ENCODE results near the gene TMEM221.

The TMEM221 gene

DNA sequence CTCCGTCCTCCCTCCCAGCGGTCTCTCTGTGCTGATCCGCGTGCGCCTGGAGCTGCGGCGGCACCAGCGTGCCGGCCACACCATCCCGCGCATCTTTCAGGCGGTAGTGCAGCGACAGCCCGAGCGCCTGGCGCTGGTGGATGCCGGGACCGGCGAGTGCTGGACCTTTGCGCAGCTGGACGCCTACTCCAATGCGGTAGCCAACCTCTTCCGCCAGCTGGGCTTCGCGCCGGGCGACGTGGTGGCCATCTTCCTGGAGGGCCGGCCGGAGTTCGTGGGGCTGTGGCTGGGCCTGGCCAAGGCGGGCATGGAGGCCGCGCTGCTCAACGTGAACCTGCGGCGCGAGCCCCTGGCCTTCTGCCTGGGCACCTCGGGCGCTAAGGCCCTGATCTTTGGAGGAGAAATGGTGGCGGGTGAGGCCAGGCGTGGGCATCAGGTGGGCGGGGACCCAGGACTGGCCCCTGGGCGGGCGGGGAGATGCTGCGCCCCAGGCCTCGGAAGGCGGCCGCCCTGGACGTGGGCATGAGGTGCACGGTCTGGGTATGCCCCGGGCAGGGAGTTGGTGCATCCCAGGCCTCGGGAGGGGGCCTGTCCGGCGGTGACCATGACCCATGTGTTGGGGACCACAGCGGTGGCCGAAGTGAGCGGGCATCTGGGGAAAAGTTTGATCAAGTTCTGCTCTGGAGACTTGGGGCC lies 38.2 kb upstream of the TMEM221 start:
- Histone ChIP-seq H3K27me3 (no peaks in the 10 kb centered on the region), H3K4me1 (peaks cover 0 to 6% (median 0%) of the 10 kb centered on the region in 4 donors), H3K27ac (no peak overlapping the region), H3K36me3 (peaks cover 4 to 48% (median 23%) of the 10 kb centered on the region in 3 donors), H3K9me3 (no peaks in the 10 kb centered on the region), H3K4me3 (no peak overlapping the region)
- no peak for DNase-seq
- intact Hi-C loops (cut with DNase I; ENCODE audit: low total_unique reads) = no loop called here
- TF ChIP-seq, protein P1, sequence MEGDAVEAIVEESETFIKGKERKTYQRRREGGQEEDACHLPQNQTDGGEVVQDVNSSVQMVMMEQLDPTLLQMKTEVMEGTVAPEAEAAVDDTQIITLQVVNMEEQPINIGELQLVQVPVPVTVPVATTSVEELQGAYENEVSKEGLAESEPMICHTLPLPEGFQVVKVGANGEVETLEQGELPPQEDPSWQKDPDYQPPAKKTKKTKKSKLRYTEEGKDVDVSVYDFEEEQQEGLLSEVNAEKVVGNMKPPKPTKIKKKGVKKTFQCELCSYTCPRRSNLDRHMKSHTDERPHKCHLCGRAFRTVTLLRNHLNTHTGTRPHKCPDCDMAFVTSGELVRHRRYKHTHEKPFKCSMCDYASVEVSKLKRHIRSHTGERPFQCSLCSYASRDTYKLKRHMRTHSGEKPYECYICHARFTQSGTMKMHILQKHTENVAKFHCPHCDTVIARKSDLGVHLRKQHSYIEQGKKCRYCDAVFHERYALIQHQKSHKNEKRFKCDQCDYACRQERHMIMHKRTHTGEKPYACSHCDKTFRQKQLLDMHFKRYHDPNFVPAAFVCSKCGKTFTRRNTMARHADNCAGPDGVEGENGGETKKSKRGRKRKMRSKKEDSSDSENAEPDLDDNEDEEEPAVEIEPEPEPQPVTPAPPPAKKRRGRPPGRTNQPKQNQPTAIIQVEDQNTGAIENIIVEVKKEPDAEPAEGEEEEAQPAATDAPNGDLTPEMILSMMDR (IDR thresholded peaks at IDR 0.05) = no peak

DNA sequence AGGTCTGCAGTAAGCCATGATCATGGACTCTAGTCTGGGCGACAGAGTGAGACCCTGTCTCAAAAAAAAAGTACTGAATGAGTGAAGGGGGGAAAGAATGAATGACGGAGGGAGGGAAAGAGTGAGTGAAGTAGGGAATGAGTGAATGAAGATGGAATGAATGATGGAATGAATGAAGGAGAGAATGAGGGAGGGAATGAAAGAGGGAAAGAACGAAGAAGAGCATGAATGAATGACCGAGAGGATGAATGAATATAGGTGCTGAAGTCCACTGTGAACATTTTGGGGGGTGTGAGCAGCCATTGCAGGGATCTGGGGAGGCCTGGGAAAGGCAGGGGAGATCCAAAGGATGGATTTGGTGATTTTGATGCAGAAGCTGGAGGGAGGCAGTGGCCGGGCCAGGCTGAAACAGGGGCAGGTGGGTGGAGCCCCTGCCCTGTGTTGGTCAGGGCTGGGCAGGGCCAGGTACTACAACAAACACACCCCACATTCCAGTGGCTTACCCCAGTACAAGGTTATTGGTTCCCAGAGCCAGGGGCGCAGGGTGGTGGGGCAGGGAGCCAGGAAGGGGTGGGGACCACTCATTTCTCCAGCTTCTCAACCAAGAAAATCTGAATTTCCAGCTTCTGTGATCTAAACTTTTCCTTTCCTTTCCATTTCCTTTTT lies 36.2 kb upstream of the TMEM221 start:
- intact Hi-C loops (cut with DNase I; ENCODE audit: low total_unique reads) = no loop called here
- no peak for DNase-seq
- H3K36me3 ChIP-seq = peaks cover 4 to 33% (median 22%) of the 10 kb centered on the region in 3 donors
- no peaks in the 10 kb centered on the region for H3K9me3 ChIP-seq
- no peaks in the 10 kb centered on the region for H3K27me3 ChIP-seq
- H3K4me3 ChIP-seq = no peak overlapping the region
- H3K4me1 ChIP-seq = peaks cover 0 to 6% (median 0%) of the 10 kb centered on the region in 4 donors
- TF ChIP-seq, protein P1 (IDR thresholded peaks at IDR 0.05) = no peak
- H3K27ac ChIP-seq = no peak overlapping the region

DNA sequence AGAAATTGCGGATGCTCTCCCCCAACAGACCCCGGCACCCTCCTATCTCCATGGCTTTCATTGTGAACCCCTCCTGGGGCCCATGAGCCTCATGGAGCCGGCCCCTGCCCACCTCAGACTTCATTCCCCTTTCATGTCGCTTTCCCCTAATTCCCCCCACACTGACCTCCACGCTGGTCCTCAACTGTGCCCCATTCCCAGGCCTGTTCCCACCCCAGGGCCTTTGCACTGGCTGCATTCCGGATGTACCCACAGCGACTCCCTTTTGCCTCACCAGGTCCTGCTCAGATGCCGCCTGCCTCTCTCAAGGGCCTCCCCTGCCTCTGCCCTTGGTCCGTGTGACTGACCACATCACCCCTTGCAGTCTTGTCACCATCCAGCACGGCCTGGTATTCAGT lies 35.1 kb upstream of the TMEM221 start:
- peaks cover 4 to 27% (median 19%) of the 10 kb centered on the region in 3 donors for H3K36me3 ChIP-seq
- H3K4me1 ChIP-seq = peaks cover 0 to 4% (median 0%) of the 10 kb centered on the region in 4 donors
- TF ChIP-seq, protein P1 (IDR thresholded peaks at IDR 0.05) = no peak
- no peaks in the 10 kb centered on the region for H3K27me3 ChIP-seq
- no peak overlapping the region for H3K4me3 ChIP-seq
- no peaks in the 10 kb centered on the region for H3K9me3 ChIP-seq
- DNase-seq = no peak
- no peak overlapping the region for H3K27ac ChIP-seq
- intact Hi-C loops (cut with DNase I; ENCODE audit: low total_unique reads) = no loop called here

DNA sequence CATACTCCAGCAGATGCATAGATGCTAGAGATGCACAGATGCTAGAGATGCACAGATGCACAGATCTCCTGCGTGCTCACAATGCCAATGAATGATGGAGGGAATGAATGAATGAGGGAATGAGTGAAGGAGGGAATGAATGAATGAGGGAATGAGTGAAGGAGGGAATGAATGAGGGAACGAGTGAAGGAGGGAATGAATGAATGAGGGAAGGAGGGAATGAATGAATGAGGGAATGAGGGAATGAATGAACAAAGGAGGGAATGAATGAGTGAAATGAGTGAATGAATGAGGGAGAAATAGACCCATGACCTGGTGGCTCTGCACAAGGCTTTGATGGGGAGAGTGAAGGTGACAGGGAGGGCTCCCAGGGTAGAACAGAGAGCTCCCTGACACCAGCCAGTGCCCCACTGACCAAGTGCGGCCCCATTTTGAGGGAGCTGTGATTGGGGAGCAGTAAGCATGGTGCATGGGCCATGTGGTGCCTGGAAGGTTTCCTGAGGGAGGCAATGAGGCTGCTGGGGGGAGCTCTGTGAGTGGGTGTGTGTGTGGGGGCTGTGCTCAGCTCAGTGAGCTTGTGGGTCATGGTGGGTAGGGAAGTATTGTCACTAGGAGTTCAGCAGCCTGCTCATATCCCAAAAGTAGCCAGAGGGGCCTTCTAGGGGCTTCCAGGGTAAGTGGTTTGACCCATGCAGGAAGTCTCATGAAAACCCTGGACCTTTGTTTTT lies 34.6 kb upstream of the TMEM221 start:
- no peaks in the 10 kb centered on the region for H3K27me3 ChIP-seq
- H3K27ac ChIP-seq = no peak overlapping the region
- TF ChIP-seq, protein P1 (IDR thresholded peaks at IDR 0.05) = no peak
- no peak for DNase-seq
- peaks cover 4 to 21% (median 18%) of the 10 kb centered on the region in 3 donors for H3K36me3 ChIP-seq
- H3K4me1 ChIP-seq = no peaks in the 10 kb centered on the region
- no peak overlapping the region for H3K4me3 ChIP-seq
- intact Hi-C loops (cut with DNase I; ENCODE audit: low total_unique reads) = no loop called here
- no peaks in the 10 kb centered on the region for H3K9me3 ChIP-seq

DNA sequence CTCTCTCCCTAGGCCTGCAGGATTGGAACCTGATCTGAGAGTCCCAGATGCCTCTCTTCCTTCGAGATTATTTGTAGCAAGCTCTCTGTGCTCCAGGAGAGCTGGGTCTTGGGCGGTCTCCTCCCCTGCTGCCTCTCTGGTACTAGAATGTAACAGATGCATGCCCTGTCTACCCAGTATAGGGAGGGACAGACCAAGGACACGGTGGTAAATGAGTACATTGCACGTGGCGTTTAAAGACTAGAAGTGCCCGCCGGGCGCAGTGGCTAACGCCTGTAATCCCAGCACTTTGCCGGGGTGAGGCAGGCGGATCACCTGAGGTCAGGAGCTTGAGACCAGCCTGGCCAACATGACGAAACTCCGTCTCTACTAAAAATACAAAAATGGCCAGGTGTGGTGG lies 33.5 kb upstream of the TMEM221 start:
- H3K36me3 ChIP-seq = peaks cover 4 to 11% (median 7%) of the 10 kb centered on the region in 3 donors
- H3K27ac ChIP-seq = no peak overlapping the region
- H3K4me1 ChIP-seq = no peaks in the 10 kb centered on the region
- H3K27me3 ChIP-seq = no peaks in the 10 kb centered on the region
- H3K4me3 ChIP-seq = no peak overlapping the region
- TF ChIP-seq, protein P1 (IDR thresholded peaks at IDR 0.05) = no peak
- no peak for DNase-seq
- H3K9me3 ChIP-seq = no peaks in the 10 kb centered on the region
- intact Hi-C loops (cut with DNase I; ENCODE audit: low total_unique reads) = no loop called here

Measured in tibial artery (tissue), 4 donors.